ENCODE results near the gene S100A12.

Gene S100A12

GRCh38 chr1:153365696-153366095 lies 9.7 kb downstream of the S100A12 start:
- DNase-seq = no peak

GRCh38 chr1:153364766-153365666 lies 10.4 kb downstream of the S100A12 start:
- no peak for DNase-seq

- no peak for DNase-seq
These were observed 11.3 kb downstream of the S100A12 start for GRCh38 chr1:153364156-153364555.

- no peak for DNase-seq
These were observed 11.8 kb downstream of the S100A12 start for GRCh38 chr1:153363641-153364040.

GRCh38 chr1:153362187-153362775 lies 13.1 kb downstream of the S100A12 start:
- DNase-seq = no peak

GRCh38 chr1:153361480-153362109 lies 13.8 kb downstream of the S100A12 start:
- no peak for DNase-seq

- DNase-seq = no peak
These were observed 14.6 kb downstream of the S100A12 start for GRCh38 chr1:153360592-153361479.

- DNase-seq = no peak
These were observed 15.2 kb downstream of the S100A12 start for GRCh38 chr1:153360190-153360589.

GRCh38 chr1:153359241-153359640 lies 16.2 kb downstream of the S100A12 start:
- DNase-seq = no peak

- DNase-seq = no peak
These were observed 16.8 kb downstream of the S100A12 start for GRCh38 chr1:153358691-153358975.

- no peak for DNase-seq
These were observed 17.3 kb downstream of the S100A12 start, which contains the start of gene S100A9 for GRCh38 chr1:153357853-153358690. Gene S100A9, plus strand, starts transcription at chr1:153357854. Its CDS starts 430 bp downstream, at chr1:153358284.

- no peak for DNase-seq
These were observed 18.2 kb downstream of the S100A12 start for GRCh38 chr1:153357076-153357852.

GRCh38 chr1:153356392-153357075 lies 18.9 kb downstream of the S100A12 start:
- DNase-seq = no peak

- peak; percentile 57 for DNase-seq
These were observed 19.9 kb downstream of the S100A12 start for GRCh38 chr1:153355445-153356071.

GRCh38 chr1:153354515-153355193 lies 20.8 kb downstream of the S100A12 start:
- no peak for DNase-seq

GRCh38 chr1:153353226-153353947 lies 22.0 kb downstream of the S100A12 start:
- DNase-seq = no peak

- DNase-seq = peak; percentile 84
These were observed 22.9 kb downstream of the S100A12 start for GRCh38 chr1:153352523-153352922.

- DNase-seq = no peak
These were observed 25.0 kb downstream of the S100A12 start for GRCh38 chr1:153350321-153350957.

Data from NCI-H2107 (cell line).